Ascending aorta (tissue), 2 donors: ENCODE results near the gene MORC1. TPM values are rescaled to one million over a fixed set of nuclear protein-coding genes. Genes with fewer than 3 reads are reported as not detected.

Experiments used
- DNase-seq, 2 donors: peaks; one replicate each; pipeline ENCODE4 v3.0.0-alpha.2; 2019; ENCODE audit warnings: low spot score in 2 of 2
- H3K27ac ChIP-seq, 2 donors: fragments of 200-600 bp; sonication (generic); one replicate each; pipeline ENCODE4 v1.5.1; 2016 to 2017; ENCODE audit warnings: mild to moderate bottlenecking in 1 of 2
- H3K27me3 ChIP-seq: fragments of 200-600 bp; sonication (generic); one replicate; pipeline ENCODE4 v1.5.1; 2017
- H3K36me3 ChIP-seq, 2 donors: fragments of 200-600 bp; sonication (generic); one replicate each; pipeline ENCODE4 v1.5.1; 2016
- H3K4me1 ChIP-seq, 2 donors: fragments of 200-600 bp; sonication (generic); one replicate each; pipeline ENCODE4 v1.5.1; 2016 to 2017; ENCODE audit warnings: mild to moderate bottlenecking in 1 of 2
- H3K4me3 ChIP-seq, 2 donors: fragments of 200-600 bp; sonication (generic); one replicate each; pipeline ENCODE4 v1.5.1; 2016 to 2017; ENCODE audit warnings: mild to moderate bottlenecking in 1 of 2
- H3K9me3 ChIP-seq, 2 donors: fragments of 200-600 bp; sonication (generic); one replicate each; pipeline ENCODE4 v1.5.1; 2016
- intact Hi-C: fragments of 100-400 bp; cut with DNase I; formaldehyde crosslinking; loops from one replicate; pipeline ENCODE4 v1.15.1; 2023
- total RNA-seq: library from RNA; depleted of rRNA; stranded (reverse); fragments of >200 nt; gene quantifications from one replicate; pipeline ENCODE4 v1.1.0, GENCODE V29; 2016
- TF ChIP-seq, protein P1 (sequence below), 3 experiments: fragments of 200-600 bp in 2 of 3; fragments of 450-650 bp in 1 of 3; sonication (generic) in 2 of 3; IDR thresholded peaks; one replicate each; pipeline ENCODE4 v1.5.1; 2016 to 2019; ENCODE audit warnings: antibody characterized with exemption in 3 of 3, mild to moderate bottlenecking in 1 of 3, moderate library complexity in 1 of 3

The MORC1 gene
- total RNA-seq, 1 donor from 2014 or later = not detected

DNA sequence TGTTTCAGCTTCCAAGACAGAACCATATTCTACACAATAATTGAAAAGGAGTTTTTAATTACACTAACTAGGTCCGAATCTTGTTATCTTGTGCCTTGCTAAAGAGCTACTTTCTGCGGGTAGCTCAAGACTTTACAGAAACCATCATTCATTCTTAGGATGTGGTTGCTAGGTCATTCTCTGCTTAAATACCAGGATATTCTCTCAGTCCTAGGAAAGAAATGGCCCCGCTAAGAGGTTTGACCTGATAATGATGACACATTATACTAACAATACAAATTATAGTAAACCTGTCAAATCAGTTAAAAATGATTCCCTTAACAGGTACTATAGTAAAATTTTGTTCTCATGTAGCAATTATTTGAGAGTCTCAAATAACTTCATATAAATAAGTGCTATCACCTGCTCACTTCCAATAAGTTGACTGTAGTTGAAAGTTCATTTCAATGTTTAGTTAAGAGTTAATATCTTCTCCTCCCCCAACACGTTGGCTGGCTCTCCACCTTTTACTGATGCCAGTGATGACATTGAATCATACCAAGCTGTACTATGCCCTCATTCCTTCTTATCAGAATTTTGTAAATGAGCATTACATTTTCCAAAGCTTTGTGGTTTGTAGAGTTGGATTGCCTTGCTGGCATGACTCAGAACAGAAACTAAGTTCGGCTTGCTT, 15.0 kb upstream of the MORC1 start:
- no peaks in the 10 kb centered on the region for H3K4me1 ChIP-seq
- TF ChIP-seq, protein P1, sequence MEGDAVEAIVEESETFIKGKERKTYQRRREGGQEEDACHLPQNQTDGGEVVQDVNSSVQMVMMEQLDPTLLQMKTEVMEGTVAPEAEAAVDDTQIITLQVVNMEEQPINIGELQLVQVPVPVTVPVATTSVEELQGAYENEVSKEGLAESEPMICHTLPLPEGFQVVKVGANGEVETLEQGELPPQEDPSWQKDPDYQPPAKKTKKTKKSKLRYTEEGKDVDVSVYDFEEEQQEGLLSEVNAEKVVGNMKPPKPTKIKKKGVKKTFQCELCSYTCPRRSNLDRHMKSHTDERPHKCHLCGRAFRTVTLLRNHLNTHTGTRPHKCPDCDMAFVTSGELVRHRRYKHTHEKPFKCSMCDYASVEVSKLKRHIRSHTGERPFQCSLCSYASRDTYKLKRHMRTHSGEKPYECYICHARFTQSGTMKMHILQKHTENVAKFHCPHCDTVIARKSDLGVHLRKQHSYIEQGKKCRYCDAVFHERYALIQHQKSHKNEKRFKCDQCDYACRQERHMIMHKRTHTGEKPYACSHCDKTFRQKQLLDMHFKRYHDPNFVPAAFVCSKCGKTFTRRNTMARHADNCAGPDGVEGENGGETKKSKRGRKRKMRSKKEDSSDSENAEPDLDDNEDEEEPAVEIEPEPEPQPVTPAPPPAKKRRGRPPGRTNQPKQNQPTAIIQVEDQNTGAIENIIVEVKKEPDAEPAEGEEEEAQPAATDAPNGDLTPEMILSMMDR (IDR thresholded peaks at IDR 0.05) = no peak
- H3K36me3 ChIP-seq = no peaks in the 10 kb centered on the region
- H3K4me3 ChIP-seq = no peak overlapping the region
- no peaks in the 10 kb centered on the region for H3K9me3 ChIP-seq
- no peak overlapping the region for H3K27ac ChIP-seq
- no peaks in the 10 kb centered on the region for H3K27me3 ChIP-seq
- DNase-seq = no peak
- intact Hi-C loops = no loop called here

DNA sequence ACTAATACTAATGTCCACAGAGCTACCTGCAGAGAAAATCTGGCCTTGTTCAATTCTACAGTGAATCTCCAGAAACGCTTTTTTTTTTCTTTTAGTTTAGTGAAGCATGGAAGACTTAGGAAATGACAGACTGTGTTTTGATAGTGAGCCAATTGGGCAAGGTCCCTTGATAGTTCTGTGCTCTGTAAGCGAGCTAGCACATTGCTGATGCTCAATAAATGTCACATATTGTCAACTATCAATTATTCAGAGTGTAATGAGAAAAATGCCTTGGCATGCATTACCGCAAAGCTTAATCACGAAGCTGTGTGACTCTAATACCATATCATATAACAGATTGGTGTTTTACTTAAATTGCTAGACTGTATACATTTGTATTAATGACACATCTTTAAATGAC, 13.3 kb upstream of the MORC1 start:
- Histone ChIP-seq H3K9me3 (no peaks in the 10 kb centered on the region), H3K4me1 (no peaks in the 10 kb centered on the region), H3K36me3 (no peaks in the 10 kb centered on the region), H3K27me3 (no peaks in the 10 kb centered on the region), H3K4me3 (no peak overlapping the region), H3K27ac (no peak overlapping the region)
- intact Hi-C loops = no loop called here
- no peak for DNase-seq
- TF ChIP-seq, protein P1 (IDR thresholded peaks at IDR 0.05) = no peak

DNA sequence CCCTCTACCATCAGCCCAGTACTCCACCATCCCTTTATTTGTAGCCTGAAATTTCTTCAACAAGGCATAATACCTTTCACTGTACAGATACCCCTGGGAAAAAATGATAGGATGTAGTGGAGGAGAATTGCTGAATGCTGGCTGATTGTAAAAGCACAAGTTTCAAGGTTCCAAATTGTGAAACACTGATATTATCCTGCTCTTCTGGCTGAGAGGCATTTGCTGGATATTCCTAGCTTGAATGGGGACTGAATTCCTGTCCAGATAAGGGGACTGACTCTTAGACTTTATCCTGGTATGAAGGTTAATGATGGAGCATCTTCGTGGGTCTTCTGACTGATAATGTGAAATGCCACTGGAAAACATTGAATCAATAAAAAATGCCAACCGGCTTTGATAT, 9.6 kb upstream of the MORC1 start:
- TF ChIP-seq, protein P1 (IDR thresholded peaks at IDR 0.05) = no peak
- no peak overlapping the region for H3K4me3 ChIP-seq
- intact Hi-C loops = no loop called here
- no peaks in the 10 kb centered on the region for H3K36me3 ChIP-seq
- no peaks in the 10 kb centered on the region for H3K9me3 ChIP-seq
- no peaks in the 10 kb centered on the region for H3K4me1 ChIP-seq
- no peak overlapping the region for H3K27ac ChIP-seq
- no peaks in the 10 kb centered on the region for H3K27me3 ChIP-seq
- no peak for DNase-seq

DNA sequence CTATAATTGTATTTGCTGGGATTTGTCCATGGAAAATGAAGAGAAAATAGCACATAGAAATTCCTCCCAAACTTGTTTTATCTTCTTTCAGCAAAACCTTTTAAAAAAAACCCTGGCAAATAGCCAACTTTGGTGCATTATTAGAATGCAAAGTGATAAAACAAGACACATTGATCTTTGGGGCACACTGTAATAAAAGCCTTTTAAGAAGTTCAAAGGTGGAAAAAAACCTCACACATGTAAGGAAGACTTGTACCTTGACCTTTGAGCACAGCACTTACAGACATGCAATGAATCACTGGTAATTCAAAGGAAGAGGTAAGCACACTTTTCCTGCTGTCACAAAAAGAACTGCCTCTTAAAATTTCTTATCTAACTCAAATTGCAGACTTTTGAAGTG, 8.0 kb upstream of the MORC1 start:
- intact Hi-C loops = no loop called here
- TF ChIP-seq, protein P1 (IDR thresholded peaks at IDR 0.05) = no peak
- Histone ChIP-seq H3K9me3 (no peaks in the 10 kb centered on the region), H3K36me3 (no peaks in the 10 kb centered on the region), H3K4me1 (no peaks in the 10 kb centered on the region), H3K27me3 (no peaks in the 10 kb centered on the region), H3K4me3 (no peak overlapping the region), H3K27ac (no peak overlapping the region)
- DNase-seq = no peak

DNA sequence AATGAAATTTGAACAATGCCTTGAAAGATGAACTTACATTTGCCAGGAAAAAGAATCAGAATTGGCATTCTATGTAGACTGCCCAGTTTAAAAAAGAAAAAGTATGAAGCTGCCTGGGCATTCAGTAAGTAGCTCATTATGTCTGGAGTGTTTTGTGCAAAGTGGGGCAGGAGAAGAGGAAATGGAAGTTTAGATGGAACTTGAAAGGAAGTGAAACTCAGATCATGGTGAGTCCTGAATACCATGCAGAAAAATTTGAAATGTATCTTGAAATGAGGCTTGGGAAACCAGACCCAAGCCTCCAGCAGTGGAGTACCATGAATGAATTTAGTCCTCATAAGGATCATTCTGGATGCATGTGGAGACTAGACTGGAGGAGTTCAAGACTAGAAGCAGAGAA, 4.8 kb upstream of the MORC1 start:
- TF ChIP-seq, protein P1 (IDR thresholded peaks at IDR 0.05) = no peak
- H3K27me3 ChIP-seq = no peaks in the 10 kb centered on the region
- no peak for DNase-seq
- H3K36me3 ChIP-seq = no peaks in the 10 kb centered on the region
- H3K4me1 ChIP-seq = no peaks in the 10 kb centered on the region
- no peak overlapping the region for H3K4me3 ChIP-seq
- H3K9me3 ChIP-seq = no peaks in the 10 kb centered on the region
- intact Hi-C loops = no loop called here
- H3K27ac ChIP-seq = no peak overlapping the region

DNA sequence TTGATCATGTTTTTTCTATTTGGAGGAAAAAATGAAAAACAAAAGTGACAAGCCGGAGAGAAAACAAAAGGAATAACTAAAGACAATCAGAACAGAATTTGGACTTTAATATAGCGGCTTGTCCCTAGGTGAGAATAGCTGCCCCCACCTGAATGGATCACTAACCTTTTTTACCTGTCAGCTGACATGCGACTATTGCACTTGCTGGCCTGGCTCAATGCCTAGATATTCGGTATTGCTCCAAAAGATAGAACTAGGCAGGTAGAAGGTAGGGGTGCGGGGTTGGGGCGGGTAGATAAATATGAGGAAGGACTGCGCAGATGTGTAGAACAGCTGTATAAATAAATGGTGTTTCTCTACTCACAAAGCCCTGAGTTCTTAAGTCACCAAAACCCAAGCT, 650 bp upstream of the MORC1 start:
- no peak for DNase-seq
- intact Hi-C loops = no loop called here
- H3K27me3 ChIP-seq = no peaks in the 10 kb centered on the region
- no peaks in the 10 kb centered on the region for H3K36me3 ChIP-seq
- no peak overlapping the region for H3K27ac ChIP-seq
- no peak overlapping the region for H3K4me3 ChIP-seq
- H3K9me3 ChIP-seq = no peaks in the 10 kb centered on the region
- no peaks in the 10 kb centered on the region for H3K4me1 ChIP-seq
- TF ChIP-seq, protein P1 (IDR thresholded peaks at IDR 0.05) = no peak
